Neural cell (in vitro differentiated cells): ENCODE measurements around the gene PTPN7. TPM values are rescaled to one million over a fixed set of nuclear protein-coding genes. Genes with fewer than 3 reads are reported as not detected.

Experiments
- H2AFZ ChIP-seq: fragments of 200-600, 300-800 bp; sonication (generic), shearing (Covaris generic); 2 replicates; pipeline ENCODE4 v1.6.0; 2014; ENCODE audit warnings: low read depth, mild to moderate bottlenecking, antibody characterized with exemption, low read length, moderate library complexity
- H3F3A ChIP-seq: fragments of 200-600 bp; shearing (Covaris generic); 2 replicates; pipeline ENCODE4 v1.6.1; 2016; ENCODE audit warnings: mild to moderate bottlenecking, moderate library complexity, mixed read lengths, antibody characterized with exemption, low read length; ENCODE audit not compliant: insufficient read depth, poor library complexity, severe bottlenecking
- H3K27ac ChIP-seq: fragments of 200-600, 300-800 bp; sonication (generic), shearing (Covaris generic); 2 replicates; pipeline ENCODE4 v1.5.1; 2014; ENCODE audit warnings: mild to moderate bottlenecking, low read length, moderate library complexity
- H3K27me3 ChIP-seq: fragments of 300-800, 200-600 bp; sonication (generic), shearing (Covaris generic); 2 replicates; pipeline ENCODE4 v1.6.0; 2014; ENCODE audit warnings: mild to moderate bottlenecking, low read depth, low read length, moderate library complexity; ENCODE audit not compliant: insufficient read depth
- H3K36me3 ChIP-seq: fragments of 300-800, 200-600 bp; sonication (generic), shearing (Covaris generic); 2 replicates; pipeline ENCODE4 v1.5.1; 2014; ENCODE audit warnings: mild to moderate bottlenecking, antibody characterized with exemption, low read length, moderate library complexity; ENCODE audit not compliant: insufficient read depth
- H3K4me2 ChIP-seq: fragments of 300-800, 200-600 bp; sonication (generic), shearing (Covaris generic); 2 replicates; pipeline ENCODE4 v1.6.0; 2014; ENCODE audit warnings: mild to moderate bottlenecking, low read length
- H3K4me3 ChIP-seq: fragments of 300-800, 200-600 bp; sonication (generic), shearing (Covaris generic); 2 replicates; pipeline ENCODE4 v1.5.1; 2014; ENCODE audit warnings: mild to moderate bottlenecking, low read length, moderate library complexity
- H3K79me2 ChIP-seq: fragments of 200-600 bp; shearing (Covaris generic); replicated peaks from 2 replicates; pipeline ENCODE4 v1.6.0; 2014; ENCODE audit warnings: mild to moderate bottlenecking, low read length, moderate library complexity; ENCODE audit not compliant: insufficient read depth
- H3K9ac ChIP-seq: fragments of 300-800, 200-600 bp; sonication (generic), shearing (Covaris generic); 2 replicates; pipeline ENCODE4 v1.6.1; 2016; ENCODE audit warnings: mild to moderate bottlenecking, low read length, mixed read lengths
- H3K9me2 ChIP-seq: fragments of 200-600 bp; shearing (Covaris generic); 2 replicates; pipeline ENCODE4 v1.6.1; 2016; ENCODE audit warnings: mild to moderate bottlenecking, low read length, mixed read lengths; ENCODE audit not compliant: insufficient read depth
- H3K9me3 ChIP-seq: fragments of 200-600, 300-800 bp; sonication (generic), shearing (Covaris generic); 2 replicates; pipeline ENCODE4 v1.6.1; 2016; ENCODE audit warnings: mild to moderate bottlenecking, mixed run types, low read length, moderate library complexity, mixed read lengths
- H4K20me1 ChIP-seq: fragments of 200-600 bp; shearing (Covaris generic); 2 replicates; pipeline ENCODE4 v1.6.1; 2016; ENCODE audit warnings: mild to moderate bottlenecking, mixed run types; ENCODE audit not compliant: insufficient read depth
- CTCF ChIP-seq: fragments of 450-650 bp; IDR thresholded peaks from 2 replicates; pipeline ENCODE4 v1.5.1; 2014; ENCODE audit warnings: antibody characterized with exemption, mild to moderate bottlenecking, moderate library complexity; ENCODE audit not compliant: poor library complexity, severe bottlenecking
- EP300 ChIP-seq: fragments of 450-650 bp; conservative IDR thresholded peaks from 2 replicates; pipeline ENCODE4 v1.6.1; 2014; ENCODE audit warnings: antibody characterized with exemption, mild to moderate bottlenecking, moderate library complexity; ENCODE audit not compliant: poor library complexity, severe bottlenecking
- EZH2 ChIP-seq: fragments of 200-600, 300-800 bp; shearing (Covaris generic), sonication (generic); IDR thresholded peaks from 2 replicates; pipeline ENCODE4 v1.6.1; 2014; ENCODE audit warnings: antibody characterized with exemption, low read length, borderline replicate concordance, mild to moderate bottlenecking; ENCODE audit not compliant: insufficient read depth, poor library complexity, severe bottlenecking
- MXI1 ChIP-seq: fragments of 450-650 bp; conservative IDR thresholded peaks from 2 replicates; pipeline ENCODE4 v1.6.1; 2014; ENCODE audit warnings: antibody characterized with exemption, mild to moderate bottlenecking; ENCODE audit not compliant: poor library complexity, severe bottlenecking
- POLR2AphosphoS5 ChIP-seq: IDR thresholded peaks from 2 replicates; pipeline ENCODE4 v1.6.1; 2012
- RAD21 ChIP-seq: fragments of 450-650 bp; conservative IDR thresholded peaks from 2 replicates; pipeline ENCODE4 v1.6.1; 2014; ENCODE audit warnings: antibody characterized with exemption, mild to moderate bottlenecking, moderate library complexity
- SMC3 ChIP-seq: fragments of 450-650 bp; conservative IDR thresholded peaks from 2 replicates; pipeline ENCODE4 v1.6.1; 2014; ENCODE audit warnings: antibody characterized with exemption, mild to moderate bottlenecking, moderate library complexity; ENCODE audit not compliant: poor library complexity
- TAF1 ChIP-seq: IDR thresholded peaks from 2 replicates; pipeline ENCODE4 v1.6.1; 2012; ENCODE audit warnings: low read depth
- polyA plus RNA-seq: library from polyadenylated mRNA; depleted of rRNA; stranded (reverse); fragments of >200 nt; gene quantifications from 2 replicates; pipeline ENCODE4 v1.2.3, GENCODE V29; 2014
- TF ChIP-seq, protein P1 (sequence below): IDR thresholded peaks from 2 replicates; pipeline ENCODE4 v1.6.1; 2012; ENCODE audit warnings: borderline replicate concordance

PTPN7 gene
- polyA plus RNA-seq, 1 donor from 2014 or later: 2.1 TPM

- H3K27me3 ChIP-seq: no peaks in the 10 kb centered on the region
- no peaks in the 10 kb centered on the region for H3K79me2 ChIP-seq
- H3K9me2 ChIP-seq: no peaks in the 10 kb centered on the region
- H3K36me3 ChIP-seq: no peaks in the 10 kb centered on the region
- no peaks in the 10 kb centered on the region for H3F3A ChIP-seq
- no peak overlapping the region for H2AFZ ChIP-seq
- no peak overlapping the region for H3K9ac ChIP-seq
- no peak overlapping the region for H3K4me2 ChIP-seq
- H4K20me1 ChIP-seq: no peaks in the 10 kb centered on the region
- no peaks in the 10 kb centered on the region for H3K9me3 ChIP-seq
- no peak overlapping the region for H3K27ac ChIP-seq
- no peak overlapping the region for H3K4me3 ChIP-seq
- TF ChIP-seq TAF1 (no peak), CTCF (no peak), SMC3 (no peak), EZH2 (no peak), RAD21 (no peak), POLR2AphosphoS5 (no peak), MXI1 (no peak), EP300 (no peak)
- TF ChIP-seq, protein P1, sequence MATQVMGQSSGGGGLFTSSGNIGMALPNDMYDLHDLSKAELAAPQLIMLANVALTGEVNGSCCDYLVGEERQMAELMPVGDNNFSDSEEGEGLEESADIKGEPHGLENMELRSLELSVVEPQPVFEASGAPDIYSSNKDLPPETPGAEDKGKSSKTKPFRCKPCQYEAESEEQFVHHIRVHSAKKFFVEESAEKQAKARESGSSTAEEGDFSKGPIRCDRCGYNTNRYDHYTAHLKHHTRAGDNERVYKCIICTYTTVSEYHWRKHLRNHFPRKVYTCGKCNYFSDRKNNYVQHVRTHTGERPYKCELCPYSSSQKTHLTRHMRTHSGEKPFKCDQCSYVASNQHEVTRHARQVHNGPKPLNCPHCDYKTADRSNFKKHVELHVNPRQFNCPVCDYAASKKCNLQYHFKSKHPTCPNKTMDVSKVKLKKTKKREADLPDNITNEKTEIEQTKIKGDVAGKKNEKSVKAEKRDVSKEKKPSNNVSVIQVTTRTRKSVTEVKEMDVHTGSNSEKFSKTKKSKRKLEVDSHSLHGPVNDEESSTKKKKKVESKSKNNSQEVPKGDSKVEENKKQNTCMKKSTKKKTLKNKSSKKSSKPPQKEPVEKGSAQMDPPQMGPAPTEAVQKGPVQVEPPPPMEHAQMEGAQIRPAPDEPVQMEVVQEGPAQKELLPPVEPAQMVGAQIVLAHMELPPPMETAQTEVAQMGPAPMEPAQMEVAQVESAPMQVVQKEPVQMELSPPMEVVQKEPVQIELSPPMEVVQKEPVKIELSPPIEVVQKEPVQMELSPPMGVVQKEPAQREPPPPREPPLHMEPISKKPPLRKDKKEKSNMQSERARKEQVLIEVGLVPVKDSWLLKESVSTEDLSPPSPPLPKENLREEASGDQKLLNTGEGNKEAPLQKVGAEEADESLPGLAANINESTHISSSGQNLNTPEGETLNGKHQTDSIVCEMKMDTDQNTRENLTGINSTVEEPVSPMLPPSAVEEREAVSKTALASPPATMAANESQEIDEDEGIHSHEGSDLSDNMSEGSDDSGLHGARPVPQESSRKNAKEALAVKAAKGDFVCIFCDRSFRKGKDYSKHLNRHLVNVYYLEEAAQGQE: no peak
Observed at GRCh38 chr1:202104073-202104472, 56.3 kb downstream of the PTPN7 start.

GRCh38 chr1:202101184-202101583, 59.2 kb downstream of the PTPN7 start:
- no peak overlapping the region for H3K9ac ChIP-seq
- H3K4me2 ChIP-seq: no peak overlapping the region
- no peak overlapping the region for H3K27ac ChIP-seq
- TF ChIP-seq EZH2 (no peak), RAD21 (no peak), TAF1 (no peak), POLR2AphosphoS5 (no peak), CTCF (no peak), EP300 (no peak), SMC3 (no peak), MXI1 (no peak)
- TF ChIP-seq, protein P1: no peak
- no peaks in the 10 kb centered on the region for H3K9me2 ChIP-seq
- no peaks in the 10 kb centered on the region for H3K27me3 ChIP-seq
- no peaks in the 10 kb centered on the region for H4K20me1 ChIP-seq
- H3K79me2 ChIP-seq: no peaks in the 10 kb centered on the region
- no peaks in the 10 kb centered on the region for H3K36me3 ChIP-seq
- H3K4me3 ChIP-seq: no peak overlapping the region
- no peak overlapping the region for H2AFZ ChIP-seq
- no peaks in the 10 kb centered on the region for H3F3A ChIP-seq
- H3K9me3 ChIP-seq: no peaks in the 10 kb centered on the region
